ENCODE data around the gene LMTK3. TPM values are rescaled to one million over a fixed set of nuclear protein-coding genes. Genes with fewer than 3 reads are reported as not detected.

Gene LMTK3
- total RNA-seq, 2 experiments from 2014 or later: 3.7 to 5.1 TPM

DNA sequence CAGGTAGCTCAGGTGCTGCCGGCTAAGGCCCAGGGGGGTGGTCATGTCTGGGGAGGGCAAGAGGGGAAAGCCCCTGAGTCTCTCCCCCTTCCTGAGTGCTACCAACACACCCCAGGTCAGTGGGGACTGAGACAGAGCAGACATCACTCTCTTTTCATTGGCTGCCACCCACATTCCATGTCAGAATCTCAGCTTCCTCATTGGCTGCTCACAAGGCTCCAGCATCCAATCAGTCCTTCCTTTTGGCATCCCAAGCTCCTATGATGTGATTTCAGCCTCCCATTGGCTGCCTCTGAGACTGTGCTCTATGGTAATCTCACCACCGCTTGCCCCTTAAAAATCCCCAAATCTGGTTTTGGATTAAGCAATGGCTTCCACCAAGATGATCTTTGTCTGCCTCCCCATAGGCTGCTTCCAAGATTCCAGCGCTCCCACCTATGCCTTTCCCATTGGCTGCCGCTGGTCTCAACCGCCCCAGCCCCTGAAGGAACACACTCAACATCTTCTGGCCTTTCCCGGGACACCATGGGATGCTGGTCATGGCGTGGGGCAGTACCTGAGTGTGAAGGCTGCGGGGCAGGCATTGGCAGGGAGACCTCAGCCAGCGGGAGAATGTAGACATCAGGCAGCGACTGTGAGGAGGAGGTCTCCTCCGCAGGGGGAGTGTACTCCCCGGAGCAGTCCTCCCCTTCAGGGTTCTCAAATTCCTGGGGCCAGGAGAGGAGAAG is 2.0 kb downstream of the LMTK3 start:
- H3K4me3 Mint-ChIP-seq: no peak overlapping the region
- peak overlapping the region; percentile 14 for H3K27ac Mint-ChIP-seq
- peaks cover 23% of the 10 kb centered on the region for H3K4me1 Mint-ChIP-seq
- CTCF ChIA-PET: interaction anchor here (1.3 to 4.0 kb wide), 4 partner anchors 19 to 80 kb away, joined by 3 to 23 read pairs (median 18); no protein-coding TSS in a partner anchor
- H3K9me3 Mint-ChIP-seq: no peaks in the 10 kb centered on the region
- no peaks in the 10 kb centered on the region for H3K36me3 Mint-ChIP-seq (ENCODE audit: low read depth)
- POLR2A ChIA-PET: no interaction called here
- DNase-seq: no peak
- no peaks in the 10 kb centered on the region for H3K27me3 Mint-ChIP-seq

DNA sequence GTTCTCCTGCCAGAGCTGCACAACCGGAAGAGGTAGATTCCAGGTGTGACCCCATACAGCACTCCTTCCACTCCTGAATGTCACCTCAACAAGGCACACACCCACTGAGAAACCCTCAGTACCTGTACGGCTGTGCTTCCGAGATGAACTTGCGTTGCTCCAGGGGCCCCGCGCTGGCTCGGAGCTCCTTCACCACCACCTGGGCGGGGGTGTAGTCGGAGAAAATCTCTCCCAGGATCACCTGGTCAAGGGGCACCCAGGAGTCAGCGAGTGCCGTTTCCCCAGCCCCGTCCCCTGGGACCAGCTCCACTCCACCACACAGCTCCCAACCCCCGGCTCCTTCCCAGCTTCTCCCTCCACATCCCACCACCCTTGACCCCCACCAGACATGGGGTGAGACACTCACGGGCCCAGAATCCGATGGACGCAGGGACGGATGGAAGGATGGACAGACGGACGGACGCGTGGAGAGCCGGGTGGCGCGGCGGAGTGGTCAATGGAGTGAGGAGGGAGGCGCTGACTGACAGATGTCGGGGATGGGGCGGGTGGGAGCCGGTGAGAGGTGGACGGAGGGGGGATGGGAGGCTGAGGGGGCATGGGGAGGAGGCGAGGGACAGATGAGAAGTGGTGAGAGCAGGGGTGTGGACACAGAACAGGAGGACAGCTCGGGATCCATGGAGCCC is 2.8 kb downstream of the LMTK3 start:
- Mint-ChIP-seq H3K27ac (no peak overlapping the region), H3K9me3 (no peaks in the 10 kb centered on the region), H3K36me3 (ENCODE audit: low read depth) (no peaks in the 10 kb centered on the region), H3K4me3 (no peak overlapping the region), H3K4me1 (peaks cover 21% of the 10 kb centered on the region), H3K27me3 (no peaks in the 10 kb centered on the region)
- DNase-seq: no peak
- ChIA-PET CTCF (interaction anchor here (0.6 to 4.0 kb wide), 5 partner anchors 19 to 194 kb away, joined by 4 to 23 read pairs (median 17); no protein-coding TSS in a partner anchor), POLR2A (no interaction called here)

DNA sequence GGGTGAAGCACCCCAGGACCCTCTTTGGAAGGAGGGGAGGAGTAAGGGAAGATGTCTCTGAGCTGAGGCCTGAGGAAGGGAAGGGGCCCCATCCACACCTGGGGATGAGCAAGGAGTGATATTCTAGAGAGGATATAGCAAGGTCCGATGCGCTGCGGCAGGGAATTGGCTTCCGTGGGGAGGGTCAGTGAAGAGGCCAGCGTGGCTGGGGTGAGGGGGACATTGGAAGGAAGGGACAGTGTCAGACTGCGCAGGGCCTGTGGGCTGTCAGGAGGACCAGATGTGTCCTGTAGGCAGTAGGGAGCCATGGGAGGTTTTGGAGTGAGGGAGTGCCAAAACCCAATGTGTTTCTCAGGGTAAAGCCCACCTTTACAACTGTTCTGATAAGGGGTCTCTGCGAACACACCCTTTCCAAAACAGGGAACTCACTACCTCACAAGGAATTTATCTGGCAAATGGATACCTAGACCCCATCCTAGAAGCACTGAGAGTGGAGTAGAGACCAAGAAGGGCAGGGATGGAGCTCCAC is 3.7 kb downstream of the LMTK3 start:
- Mint-ChIP-seq H3K4me1 (peaks cover 23% of the 10 kb centered on the region), H3K4me3 (no peak overlapping the region)

DNA sequence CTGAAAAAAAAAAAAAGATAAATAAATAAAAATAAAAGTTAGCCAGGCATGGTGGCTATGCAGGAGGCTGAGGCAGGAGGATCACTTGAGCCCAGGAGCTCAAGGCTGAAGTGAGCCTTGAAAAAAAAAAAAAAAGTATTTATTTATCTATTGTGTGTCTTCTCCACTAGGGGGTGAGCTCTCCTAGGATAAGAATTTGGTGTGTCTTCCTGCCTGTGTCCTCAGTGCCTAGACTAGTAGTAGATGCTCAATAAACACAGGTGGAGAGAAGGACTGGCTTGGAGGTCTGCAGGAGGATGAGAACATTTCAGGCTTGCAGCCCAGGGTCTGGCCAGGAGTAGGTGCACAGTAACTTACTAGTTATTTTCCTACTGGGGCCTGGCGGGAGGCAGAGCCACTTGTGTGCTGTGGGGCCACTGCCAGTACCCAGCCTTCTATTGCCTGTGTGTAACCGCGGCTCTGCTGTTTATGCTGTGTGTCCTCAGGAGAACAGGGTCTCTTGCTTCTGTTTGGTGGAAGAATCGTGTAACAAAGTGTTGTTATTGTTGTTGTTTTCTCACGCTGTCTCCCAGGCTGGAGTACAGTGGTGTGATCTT is 5.4 kb downstream of the LMTK3 start:
- peak; percentile 54 for DNase-seq
- H3K27me3 Mint-ChIP-seq: no peaks in the 10 kb centered on the region
- no peak overlapping the region for H3K4me3 Mint-ChIP-seq
- H3K36me3 Mint-ChIP-seq (ENCODE audit: low read depth): no peaks in the 10 kb centered on the region
- POLR2A ChIA-PET: interaction anchor here (0.6 kb wide), 1 partner anchor 630 kb away, joined by 4 read pairs; no protein-coding TSS in a partner anchor
- no peak overlapping the region for H3K27ac Mint-ChIP-seq
- peaks cover 32% of the 10 kb centered on the region for H3K4me1 Mint-ChIP-seq
- CTCF ChIA-PET: interaction anchor here (0.6 to 4.0 kb wide), 28 partner anchors 9 to 692 kb away, joined by 3 to 23 read pairs (median 4); partner anchors contain the start of genes KCNJ14, RPL18, SPACA4 and SPHK2
- H3K9me3 Mint-ChIP-seq: no peaks in the 10 kb centered on the region

More for the DNA sequence above, 3.7 kb downstream of the LMTK3 start:
- ChIA-PET POLR2A (no interaction called here), CTCF (interaction anchor here (0.6 to 4.0 kb wide), 7 partner anchors 18 to 194 kb away, joined by 4 to 23 read pairs (median 14); no protein-coding TSS in a partner anchor)
- Mint-ChIP-seq H3K9me3 (no peaks in the 10 kb centered on the region), H3K27me3 (no peaks in the 10 kb centered on the region), H3K36me3 (ENCODE audit: low read depth) (no peaks in the 10 kb centered on the region), H3K27ac (no peak overlapping the region)
- DNase-seq: no peak

DNA sequence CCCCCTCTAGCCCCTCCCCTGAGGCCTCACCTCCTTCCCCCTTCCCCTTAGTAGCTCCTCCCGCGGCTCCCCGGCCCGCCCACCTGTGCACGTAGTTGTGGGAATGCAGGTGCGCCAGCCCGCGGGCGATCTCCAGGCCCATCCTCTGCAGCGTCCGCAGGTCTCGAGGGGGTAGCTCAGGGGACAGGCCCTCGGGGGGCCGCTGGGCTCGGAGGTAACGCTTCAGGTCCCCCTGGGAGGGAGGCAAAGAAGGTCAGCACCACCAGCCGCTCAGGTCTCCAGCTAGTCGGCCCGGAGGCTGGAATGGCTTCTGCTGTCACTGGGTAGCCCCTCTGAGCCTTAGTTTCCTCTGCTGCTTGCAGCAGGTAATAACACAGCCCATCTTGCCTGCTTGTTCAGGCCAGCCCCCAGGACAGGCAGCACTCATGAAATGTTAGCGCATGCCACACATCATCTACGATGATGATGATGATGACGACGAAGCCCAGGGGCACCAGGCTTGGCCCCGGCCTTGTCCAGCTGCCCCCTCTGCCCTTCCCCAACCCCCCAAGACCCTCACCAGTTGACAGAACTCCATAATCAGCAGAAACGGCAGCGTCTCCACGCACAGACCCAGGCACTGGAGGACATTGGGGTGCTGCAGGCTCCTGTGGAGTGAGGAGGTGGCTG is 9.2 kb downstream of the LMTK3 start:
- Mint-ChIP-seq H3K4me1 (peaks cover 24% of the 10 kb centered on the region), H3K27ac (no peak overlapping the region), H3K4me3 (no peak overlapping the region), H3K9me3 (no peaks in the 10 kb centered on the region), H3K36me3 (ENCODE audit: low read depth) (no peaks in the 10 kb centered on the region), H3K27me3 (peaks cover 14% of the 10 kb centered on the region)
- POLR2A ChIA-PET: interaction anchor here (0.5 kb wide), 1 partner anchor 117 kb away, joined by 4 read pairs; the partner anchor contains the start of genes RPL18 and SPHK2
- DNase-seq: no peak
- CTCF ChIA-PET: interaction anchor here (0.6 to 1.2 kb wide), 7 partner anchors 8 to 181 kb away, joined by 3 to 6 read pairs (median 5); no protein-coding TSS in a partner anchor

DNA sequence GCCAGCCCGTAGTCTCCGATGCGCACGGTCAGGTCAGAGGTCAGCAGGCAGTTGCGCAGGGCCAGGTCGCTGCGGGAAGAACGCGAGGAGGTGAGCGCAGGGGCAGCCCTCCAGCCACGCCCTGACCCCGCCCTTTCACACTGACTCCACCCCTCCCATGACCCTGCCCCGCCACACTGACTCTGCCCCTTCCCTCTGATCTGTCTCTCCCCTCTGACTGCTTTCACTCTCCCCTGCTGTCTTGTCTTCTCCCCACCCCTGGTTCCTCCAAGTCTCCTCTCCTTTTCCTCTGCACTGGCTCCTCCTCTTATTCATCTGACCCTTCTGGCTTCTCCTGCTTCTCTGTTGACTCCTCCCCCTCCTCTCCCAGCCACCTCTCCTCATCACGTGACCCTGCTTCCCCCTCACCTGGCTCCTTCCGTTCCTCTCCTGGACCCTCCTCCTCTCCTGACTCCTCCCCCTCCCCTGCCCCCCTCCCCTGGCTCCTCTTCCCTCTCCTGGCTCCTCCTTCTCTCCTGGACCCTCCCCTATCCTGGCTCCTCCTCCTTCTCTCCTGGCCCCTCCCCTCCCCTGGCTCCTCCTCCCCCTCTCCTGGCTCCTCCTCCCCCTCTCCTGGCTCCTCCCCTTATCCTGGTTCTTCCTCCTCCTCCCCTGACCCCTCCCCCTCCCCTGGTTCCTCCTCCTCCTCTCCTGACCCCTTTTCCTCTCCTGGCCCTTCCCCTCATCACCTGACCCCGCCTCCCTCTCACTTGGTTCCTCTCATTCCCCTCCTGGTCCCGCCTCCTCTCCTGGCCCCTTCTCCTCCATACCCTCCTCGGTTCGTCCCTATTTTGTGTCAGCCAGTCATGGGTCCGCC is 9.9 kb downstream of the LMTK3 start:
- H3K36me3 Mint-ChIP-seq (ENCODE audit: low read depth): no peaks in the 10 kb centered on the region
- peaks cover 24% of the 10 kb centered on the region for H3K4me1 Mint-ChIP-seq
- H3K4me3 Mint-ChIP-seq: peak overlapping the region; percentile 57
- peak overlapping the region; percentile 60 for H3K27ac Mint-ChIP-seq
- ChIA-PET POLR2A (no interaction called here), CTCF (interaction anchor here (0.6 to 1.7 kb wide), 8 partner anchors 9 to 181 kb away, joined by 3 to 9 read pairs (median 5); no protein-coding TSS in a partner anchor)
- H3K9me3 Mint-ChIP-seq: no peaks in the 10 kb centered on the region
- H3K27me3 Mint-ChIP-seq: peaks cover 19% of the 10 kb centered on the region
- peak; percentile 79 for DNase-seq

DNA sequence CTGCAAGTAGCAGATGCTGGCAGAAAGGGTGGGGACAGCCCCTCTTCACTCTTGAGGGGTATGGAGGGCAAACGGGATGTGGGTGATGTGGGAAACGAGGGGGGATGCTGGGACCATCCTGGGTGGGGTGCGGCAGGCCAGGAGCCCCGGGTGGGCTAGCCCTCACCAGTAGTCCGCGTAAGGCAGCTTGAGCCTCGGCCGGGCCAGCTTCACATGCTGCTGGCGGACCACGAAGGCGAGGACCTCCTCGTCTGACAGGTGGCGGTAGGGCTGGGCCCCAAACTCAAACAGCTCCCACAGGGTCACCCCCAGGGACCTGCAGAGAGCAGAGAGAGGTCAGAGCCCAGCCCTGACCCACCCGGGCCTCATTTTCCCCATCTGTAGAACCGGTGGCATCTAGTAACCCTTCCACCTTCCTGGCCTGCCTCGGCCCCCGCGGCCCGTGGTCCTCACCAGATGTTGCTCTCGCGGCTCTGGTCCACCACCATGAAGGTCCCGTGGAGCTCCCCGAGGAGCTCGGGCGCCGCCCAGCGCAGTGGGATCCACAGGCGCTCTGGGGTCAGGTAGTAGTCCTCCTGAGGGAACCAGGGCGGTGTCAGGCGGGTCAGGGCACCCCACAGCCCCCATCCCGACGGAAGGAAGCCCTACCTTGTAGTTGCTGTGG is 10.7 kb downstream of the LMTK3 start:
- no peak for DNase-seq
- peak overlapping the region; percentile 60 for H3K27ac Mint-ChIP-seq
- POLR2A ChIA-PET: no interaction called here

DNA sequence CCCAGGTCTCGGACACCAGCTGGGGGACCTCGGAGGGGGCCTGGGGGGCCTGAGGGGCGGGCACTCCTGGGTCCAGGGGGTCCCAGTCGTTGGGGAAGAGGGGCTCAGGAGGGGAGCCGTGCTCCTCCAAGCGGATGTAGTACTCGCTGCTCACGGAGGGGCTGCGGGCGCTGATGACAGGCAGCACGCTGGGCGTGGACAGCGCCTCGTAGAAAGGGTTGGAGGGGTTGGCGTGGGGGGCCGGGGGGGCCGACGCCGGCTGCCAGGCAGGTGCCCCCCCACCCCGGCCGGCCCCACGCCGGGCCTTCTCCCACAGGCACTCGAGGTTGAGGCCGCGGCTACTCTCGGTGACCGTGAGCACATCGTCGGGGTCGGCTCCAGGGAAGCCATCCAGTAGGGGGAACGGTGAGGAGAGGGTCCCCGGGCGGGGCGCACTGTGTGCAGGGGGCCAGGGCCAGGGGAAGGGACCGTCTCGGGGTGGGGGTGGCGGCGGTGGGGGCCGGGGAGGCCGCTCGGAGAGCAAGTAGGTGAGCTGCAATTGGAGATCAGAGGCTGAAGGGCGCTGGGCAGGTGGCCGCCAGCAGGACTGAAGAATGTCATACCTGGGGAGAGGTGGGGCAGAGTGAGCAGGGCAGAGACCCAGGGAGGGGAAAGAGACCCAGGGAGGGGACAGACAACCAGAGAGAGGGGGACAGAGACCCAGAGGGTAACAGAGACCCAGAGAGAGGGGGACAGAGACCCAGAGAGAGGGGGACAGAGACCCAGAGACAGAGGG is 12.1 kb downstream of the LMTK3 start:
- H3K4me3 Mint-ChIP-seq: no peak overlapping the region
- ChIA-PET CTCF (interaction anchor here (1.0 to 1.7 kb wide), 2 partner anchors 10 kb away, joined by 3 to 9 read pairs; no protein-coding TSS in a partner anchor), POLR2A (no interaction called here)
- H3K9me3 Mint-ChIP-seq: no peaks in the 10 kb centered on the region
- peaks cover 32% of the 10 kb centered on the region for H3K4me1 Mint-ChIP-seq
- peaks cover 34% of the 10 kb centered on the region for H3K27me3 Mint-ChIP-seq
- no peaks in the 10 kb centered on the region for H3K36me3 Mint-ChIP-seq (ENCODE audit: low read depth)
- no peak for DNase-seq
- no peak overlapping the region for H3K27ac Mint-ChIP-seq

More for the DNA sequence above, 10.7 kb downstream of the LMTK3 start:
- Mint-ChIP-seq H3K9me3 (no peaks in the 10 kb centered on the region), H3K4me1 (peaks cover 24% of the 10 kb centered on the region), H3K4me3 (peak overlapping the region; percentile 57), H3K36me3 (ENCODE audit: low read depth) (no peaks in the 10 kb centered on the region), H3K27me3 (peaks cover 22% of the 10 kb centered on the region)
- CTCF ChIA-PET: interaction anchor here (1.7 kb wide), 1 partner anchor 11 kb away, joined by 9 read pairs; no protein-coding TSS in a partner anchor

DNA sequence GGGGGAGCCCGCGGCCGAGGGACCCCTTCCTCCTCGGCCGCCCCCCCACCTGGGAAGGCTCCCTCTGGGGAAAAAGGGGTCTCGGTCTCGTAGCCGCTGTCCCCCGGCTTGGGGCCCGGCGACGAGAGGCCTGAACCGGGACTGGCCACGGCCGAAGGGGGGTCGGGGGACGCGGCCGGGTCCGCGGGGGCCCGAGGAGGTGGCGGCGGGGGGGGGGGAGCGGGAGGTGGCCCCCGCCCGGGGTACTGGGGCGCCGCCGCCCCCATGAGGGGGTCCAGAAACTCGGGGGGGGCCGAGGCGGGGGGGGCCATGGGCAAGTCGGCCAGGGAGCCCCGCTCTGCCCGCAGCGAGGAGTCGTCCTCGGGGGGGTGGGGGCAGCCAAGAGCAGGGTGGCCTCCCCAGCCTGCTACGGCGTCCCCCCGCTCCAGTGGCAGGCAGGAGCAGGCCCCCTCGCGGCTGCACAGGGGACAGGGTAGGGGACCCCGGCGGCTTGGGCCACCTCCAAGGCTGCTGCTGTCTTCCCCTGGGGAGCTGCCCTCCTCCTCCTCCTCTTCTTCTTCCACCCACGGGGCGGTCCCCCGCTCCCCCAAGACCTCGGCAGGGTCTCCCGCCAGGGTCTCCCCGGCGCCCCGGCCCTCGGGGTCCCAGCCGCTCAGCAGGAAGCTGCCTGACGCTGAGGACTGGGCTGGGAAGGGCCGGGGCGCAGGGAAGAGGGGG is 12.9 kb downstream of the LMTK3 start:
- H3K27ac Mint-ChIP-seq: no peak overlapping the region
- ChIA-PET POLR2A (no interaction called here), CTCF (interaction anchor here (1.0 kb wide), 1 partner anchor 9 kb away, joined by 3 read pairs; no protein-coding TSS in a partner anchor)
- peaks cover 39% of the 10 kb centered on the region for H3K27me3 Mint-ChIP-seq
- H3K9me3 Mint-ChIP-seq: no peaks in the 10 kb centered on the region
- no peak overlapping the region for H3K4me3 Mint-ChIP-seq
- H3K36me3 Mint-ChIP-seq (ENCODE audit: low read depth): no peaks in the 10 kb centered on the region
- H3K4me1 Mint-ChIP-seq: peaks cover 35% of the 10 kb centered on the region
- no peak for DNase-seq

Data from activated CD4-positive, alpha-beta T cell treated with anti-CD3 and anti-CD28 coated beads, Interleukin-2, amount 10 ng/mL, durations not matched to agents 7 days and 5 days (primary cell).